Esophagus muscularis mucosa (tissue), 3 donors: Measurements from ENCODE around the gene ZNF280C.

Experiments used
- CTCF ChIP-seq, 3 experiments: fragments of 200-600 bp in 2 of 3; fragments of 450-650 bp in 1 of 3; sonication (generic) in 2 of 3; IDR thresholded peaks; one replicate each; pipeline ENCODE4 v1.5.1; 2017 to 2019; ENCODE audit warnings: antibody characterized with exemption in 3 of 3, mild to moderate bottlenecking in 2 of 3, moderate library complexity in 1 of 3
- POLR2AphosphoS5 ChIP-seq, 2 donors: sonication (generic); formaldehyde crosslinking; IDR thresholded peaks; one replicate each; pipeline ENCODE4 v1.6.1; 2017; ENCODE audit warnings: antibody characterized with exemption in 2 of 2

- TF ChIP-seq CTCF (IDR thresholded peaks at IDR 0.05) (no peak), POLR2AphosphoS5 (IDR thresholded peaks at IDR 0.05) (no peak)
Measured at GRCh38 chrX:130174937-130175336, 93.8 kb downstream of the ZNF280C start.
